GM18526 (cell line): ENCODE data around the gene UQCR11.

ENCODE experiments used
- POLR2A ChIP-seq: IDR thresholded peaks from 3 replicates; pipeline ENCODE4 v1.6.1; 2011; ENCODE audit not compliant: insufficient read length; ENCODE audit errors: extremely low read depth

UQCR11 gene

GRCh38 chr19:1622007-1622406 lies 16.7 kb upstream of the UQCR11 start:
- TF ChIP-seq POLR2A = no peak

GRCh38 chr19:1621574-1621973 lies 16.3 kb upstream of the UQCR11 start:
- no peak for TF ChIP-seq POLR2A

DNA sequence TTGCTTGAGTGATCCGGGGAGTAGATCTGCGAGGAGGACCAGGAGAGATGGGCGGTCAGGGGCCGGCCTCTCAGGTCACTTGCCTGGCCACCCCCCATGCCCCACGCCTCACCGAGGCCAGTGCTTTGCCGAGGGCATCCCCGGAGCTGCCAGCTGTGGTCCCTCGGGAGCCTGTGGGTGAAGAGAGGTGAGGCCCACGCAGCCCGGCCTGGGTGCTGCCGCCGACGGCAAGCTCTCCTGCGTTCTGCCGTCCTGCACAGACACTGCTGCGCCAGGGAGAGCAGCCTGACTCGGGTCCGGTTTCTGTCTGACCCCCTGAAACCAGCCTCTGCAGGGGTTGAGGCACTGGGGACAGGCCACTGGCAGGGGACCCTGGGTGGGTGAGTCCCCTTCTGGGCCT lies 15.8 kb upstream of the UQCR11 start:
- TF ChIP-seq POLR2A = no peak

DNA sequence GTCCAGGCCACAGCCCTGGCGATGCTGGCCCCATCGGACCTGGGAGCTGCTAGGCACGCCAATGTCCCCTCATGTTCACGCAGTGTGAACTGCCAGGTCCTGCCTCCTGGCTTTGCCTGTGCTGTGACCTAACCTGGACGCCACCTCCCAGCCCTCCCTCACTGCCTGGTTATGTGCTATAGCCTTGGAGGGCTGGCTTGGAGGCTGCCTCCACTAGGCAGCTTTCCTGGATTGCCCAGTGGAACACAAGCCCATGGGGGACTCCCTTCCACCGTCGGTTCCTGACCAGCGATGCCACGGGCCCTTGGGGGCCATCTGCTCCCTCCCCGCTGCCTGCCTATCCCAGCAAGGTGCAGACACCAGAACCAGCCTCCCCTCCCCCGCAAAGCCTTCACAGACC lies 15.2 kb upstream of the UQCR11 start:
- no peak for TF ChIP-seq POLR2A

DNA sequence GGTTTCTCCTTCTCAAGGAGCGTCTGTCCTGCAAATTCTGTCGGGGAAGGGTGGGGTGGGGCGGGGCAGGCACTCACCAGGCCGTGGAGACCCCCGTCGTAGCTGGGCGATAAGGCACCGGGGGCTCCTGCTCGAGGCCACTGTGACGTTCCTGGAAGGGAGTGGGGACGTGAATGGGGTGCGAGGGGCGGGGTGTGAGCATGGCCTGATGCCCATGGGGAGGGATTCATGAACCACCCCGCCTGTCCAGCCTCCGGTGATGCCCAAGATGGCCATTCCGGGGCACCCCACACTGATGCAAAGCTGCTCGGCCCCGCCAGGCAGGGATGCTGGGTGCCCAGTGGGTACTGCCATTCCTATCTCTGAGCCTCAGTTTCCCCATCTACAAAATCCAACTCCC lies 14.4 kb upstream of the UQCR11 start:
- TF ChIP-seq POLR2A = no peak

DNA sequence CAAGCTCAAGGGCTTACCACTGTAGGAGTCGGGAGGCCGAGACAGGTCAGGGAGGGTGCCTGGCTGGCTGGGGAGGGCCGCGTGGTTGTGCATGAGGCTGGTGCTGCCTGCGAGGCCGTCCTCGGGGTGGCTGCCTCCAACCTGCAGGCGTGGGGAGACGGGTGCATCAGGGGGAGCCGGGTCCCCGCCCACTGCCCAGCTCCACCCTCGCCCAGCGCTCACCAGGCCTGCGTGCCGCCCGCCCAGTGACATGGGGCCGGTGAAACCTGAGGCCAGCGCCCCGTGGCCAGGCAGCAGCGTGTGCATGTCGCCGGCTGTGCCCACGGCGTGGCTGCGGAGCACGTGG lies 13.8 kb upstream of the UQCR11 start:
- TF ChIP-seq POLR2A = no peak

GRCh38 chr19:1618157-1619093 lies 13.2 kb upstream of the UQCR11 start:
- no peak for TF ChIP-seq POLR2A

- no peak for TF ChIP-seq POLR2A
Observed at GRCh38 chr19:1616875-1617274, 11.6 kb upstream of the UQCR11 start.

DNA sequence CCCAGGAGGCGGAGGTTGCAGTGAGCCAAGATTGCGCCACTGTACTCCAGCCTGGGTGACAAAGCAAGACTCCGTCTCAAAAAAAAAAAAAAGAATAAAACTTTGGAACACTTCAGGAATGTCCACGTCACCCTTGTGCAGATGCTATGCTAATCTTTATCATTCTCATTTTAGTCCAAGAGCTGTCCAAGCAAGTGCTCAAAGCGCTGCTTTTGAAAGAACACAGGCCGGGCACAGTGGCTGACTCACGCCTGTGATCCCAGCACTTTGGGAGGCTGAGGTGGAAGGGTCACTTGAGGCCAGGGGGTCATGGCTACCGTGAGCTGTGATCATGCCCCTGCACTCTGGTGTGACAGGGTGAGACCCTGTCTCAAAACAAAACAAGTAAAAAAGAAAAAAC lies 11.1 kb upstream of the UQCR11 start:
- TF ChIP-seq POLR2A = no peak

- no peak for TF ChIP-seq POLR2A
Observed at GRCh38 chr19:1615156-1615765, 10.0 kb upstream of the UQCR11 start.

DNA sequence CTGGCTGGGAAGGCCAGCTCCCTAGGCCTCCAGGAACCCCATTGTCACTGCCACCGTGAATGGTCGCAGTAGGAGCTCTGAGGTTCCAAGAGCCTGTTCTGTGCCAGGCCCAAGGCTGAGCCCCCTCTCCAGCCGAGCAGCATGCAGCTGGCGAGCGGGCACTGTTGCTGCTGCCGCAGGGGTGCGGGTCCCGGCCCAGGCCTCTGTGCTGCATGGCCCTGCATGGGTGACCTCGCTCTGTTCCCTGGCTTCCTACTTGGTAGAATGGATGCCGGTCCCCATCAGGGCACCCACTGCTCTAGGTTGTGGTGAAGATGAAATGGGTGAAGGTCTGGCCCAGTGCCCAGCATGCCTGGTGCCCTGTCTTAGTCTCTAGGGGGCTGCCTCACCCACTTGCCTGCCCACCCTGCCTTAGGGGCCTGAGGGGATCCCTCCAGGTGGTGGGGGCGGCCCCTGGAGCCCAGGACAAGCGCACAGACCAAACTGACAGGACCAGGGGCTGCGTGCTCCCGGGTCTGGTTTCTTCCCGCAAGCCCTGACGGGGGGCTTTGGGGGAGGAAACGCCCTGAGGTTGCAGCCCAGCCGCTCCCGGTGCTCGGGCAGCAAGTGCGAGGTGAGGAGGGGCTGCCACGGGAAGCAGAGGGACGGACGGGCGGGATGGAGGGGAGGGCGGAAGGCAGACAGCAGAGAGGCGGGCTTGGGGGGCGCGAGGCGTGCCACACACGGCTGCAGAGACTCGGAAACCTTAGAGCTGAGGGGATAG lies 8.7 kb upstream of the UQCR11 start:
- no peak for TF ChIP-seq POLR2A

- no peak for TF ChIP-seq POLR2A
Observed at GRCh38 chr19:1613146-1613545, 7.9 kb upstream of the UQCR11 start.

DNA sequence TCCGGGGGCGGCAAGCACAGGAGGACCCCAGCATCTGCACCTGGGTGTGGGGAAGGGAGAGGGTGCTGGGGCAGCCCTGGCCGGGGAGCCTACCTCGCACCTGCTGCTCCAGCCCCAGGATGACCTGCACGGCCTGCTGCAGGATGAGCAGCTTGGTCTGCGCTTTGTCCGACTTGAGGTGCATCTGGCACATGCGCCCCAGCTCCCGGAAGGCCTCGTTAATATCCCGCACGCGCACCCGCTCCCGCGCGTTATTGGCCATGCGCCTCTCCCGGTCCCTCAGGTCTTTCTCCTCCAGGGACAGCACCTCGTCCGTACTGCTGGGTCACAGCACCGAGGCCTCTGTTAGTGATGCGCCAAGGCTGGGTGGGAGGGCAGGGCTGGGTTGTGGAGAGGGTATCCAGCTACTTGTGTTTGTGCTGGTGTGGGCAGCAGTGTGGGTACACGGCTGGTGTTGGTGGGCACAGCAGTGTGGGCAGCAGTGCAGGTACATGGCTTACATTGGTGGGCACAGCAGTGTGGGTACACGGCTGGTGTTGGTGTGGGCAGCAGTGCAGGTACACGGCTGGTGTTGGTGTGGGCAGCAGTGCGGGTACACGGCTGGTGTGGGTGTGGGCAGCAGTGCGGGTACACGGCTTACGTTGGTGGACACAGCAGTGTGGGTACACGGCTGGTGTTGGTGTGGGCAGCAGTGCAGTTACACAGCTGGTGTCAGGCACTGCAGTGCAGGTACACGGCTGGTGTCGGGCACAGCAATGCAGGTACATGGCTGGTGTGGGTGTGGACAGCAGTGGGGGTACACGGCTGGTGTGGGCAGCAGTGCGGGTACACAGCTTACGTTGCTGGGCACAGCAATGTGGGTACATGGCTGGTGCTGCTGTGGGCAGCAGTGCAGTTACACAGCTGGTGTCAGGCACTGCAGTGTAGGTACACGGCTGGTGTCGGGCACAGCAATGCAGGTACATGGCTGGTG lies 7.1 kb upstream of the UQCR11 start:
- TF ChIP-seq POLR2A = no peak

- no peak for TF ChIP-seq POLR2A
Observed at GRCh38 chr19:1611353-1611752, 6.1 kb upstream of the UQCR11 start.

DNA sequence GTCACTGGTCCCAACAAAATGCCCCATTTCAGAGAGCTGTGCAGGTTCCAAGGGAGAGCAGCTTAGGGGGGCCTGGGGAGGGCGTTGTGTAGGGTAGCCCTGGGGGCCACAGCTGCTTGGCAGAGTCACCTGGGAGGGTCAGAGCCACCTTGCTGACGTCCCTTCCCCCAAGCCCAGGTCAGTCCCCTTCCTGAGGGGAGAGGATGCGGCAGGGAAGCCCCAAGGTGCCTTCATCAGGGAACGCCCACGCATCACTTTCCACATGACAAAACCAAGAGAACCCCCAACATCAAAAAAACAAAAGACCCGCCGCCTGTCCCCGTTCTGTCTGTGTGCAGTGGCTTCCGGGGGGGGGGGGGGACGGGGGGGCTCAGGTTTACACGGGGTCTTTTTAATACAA lies 5.3 kb upstream of the UQCR11 start:
- TF ChIP-seq POLR2A = no peak
